Neural progenitor cell (in vitro differentiated cells): ENCODE data around the gene KLF8.

Experiments
- CTCF ChIP-seq: fragments of 200-600 bp; sonication (generic); IDR thresholded peaks from 2 replicates; pipeline ENCODE4 v1.5.1; 2017; ENCODE audit warnings: antibody characterized with exemption, mild to moderate bottlenecking
- EZH2 ChIP-seq: fragments of 200-600 bp; sonication (generic); IDR thresholded peaks from 2 replicates; pipeline ENCODE4 v1.6.1; 2017; ENCODE audit warnings: antibody characterized with exemption, mild to moderate bottlenecking, moderate library complexity

- TF ChIP-seq CTCF (no peak), EZH2 (no peak)
Observed at GRCh38 chrX:56222473-56223000, 9.6 kb upstream of the KLF8 start.
